ENCODE results near the gene PLEKHH2. TPM values are rescaled to one million over a fixed set of nuclear protein-coding genes. Genes with fewer than 3 reads are reported as not detected.

PLEKHH2 gene
- total and polyA plus RNA-seq, 8 donors: 1.6 to 5.3 (median 3.3) TPM

GRCh38 chr2:43616967-43617680, 19.9 kb upstream of the PLEKHH2 start:
- Histone ChIP-seq H3K27ac (no peak overlapping the region), H3K4me1 (no peaks in the 10 kb centered on the region), H3K9me3 (no peaks in the 10 kb centered on the region), H3K36me3 (no peaks in the 10 kb centered on the region), H3K27me3 (no peaks in the 10 kb centered on the region), H3K4me3 (no peak overlapping the region)
- 73 to 80% methylated on average over 5 of the region's 5 CpGs for WGBS, 2 donors
- TF ChIP-seq CTCF (IDR thresholded peaks at IDR 0.05): no peak
- FAIRE-seq (no peak), DNase-seq (no peak), ATAC-seq (no peak)
- intact Hi-C loops (cut with DNase I): no loop called here

GRCh38 chr2:43619511-43619910, 17.5 kb upstream of the PLEKHH2 start:
- WGBS, 2 donors: 82 to 87% methylated on average over 10 of the region's 10 CpGs

GRCh38 chr2:43622931-43623451, 14.1 kb upstream of the PLEKHH2 start:
- TF ChIP-seq CTCF (IDR thresholded peaks at IDR 0.05): no peak
- intact Hi-C loops (cut with DNase I): no loop called here
- Histone ChIP-seq H3K27ac (no peak overlapping the region), H3K9me3 (no peaks in the 10 kb centered on the region), H3K4me3 (no peak overlapping the region), H3K27me3 (no peaks in the 10 kb centered on the region), H3K4me1 (no peaks in the 10 kb centered on the region), H3K36me3 (no peaks in the 10 kb centered on the region)
- 44 to 54% methylated on average over 6 of the region's 6 CpGs for WGBS, 2 donors
- DNase-seq: no peak
- no peak for FAIRE-seq
- no peak for ATAC-seq

More at GRCh38 chr2:43619511-43619910, 17.5 kb upstream of the PLEKHH2 start:
- Histone ChIP-seq H3K4me1 (no peaks in the 10 kb centered on the region), H3K36me3 (no peaks in the 10 kb centered on the region), H3K27ac (no peak overlapping the region), H3K4me3 (no peak overlapping the region), H3K27me3 (no peaks in the 10 kb centered on the region), H3K9me3 (no peaks in the 10 kb centered on the region)
- no peak for DNase-seq
- TF ChIP-seq CTCF (IDR thresholded peaks at IDR 0.05): no peak
- intact Hi-C loops (cut with DNase I): no loop called here
- ATAC-seq: no peak
- FAIRE-seq: no peak

GRCh38 chr2:43631618-43632317, 5.3 kb upstream of the PLEKHH2 start:
- Histone ChIP-seq H3K27me3 (no peaks in the 10 kb centered on the region), H3K36me3 (no peaks in the 10 kb centered on the region), H3K4me3 (no peak overlapping the region), H3K9me3 (no peaks in the 10 kb centered on the region), H3K27ac (no peak overlapping the region), H3K4me1 (peaks cover 0 to 4% (median 0%) of the 10 kb centered on the region in 3 donors)
- no peak for ATAC-seq
- no peak for TF ChIP-seq CTCF (IDR thresholded peaks at IDR 0.05)
- DNase-seq: no peak
- WGBS, 2 donors: 39 to 47% methylated on average over 11 of the region's 11 CpGs
- FAIRE-seq: no peak
- intact Hi-C loops (cut with DNase I): no loop called here
